HG02623 (cell line): Measurements from ENCODE around the gene SDC4.

ENCODE experiments used
- ATAC-seq: cut with Tn5 transposase; IDR thresholded peaks from one replicate; pipeline ENCODE4 v1.9.1; 2021; ENCODE audit warnings: moderate library complexity; ENCODE audit not compliant: unreplicated experiment

Gene SDC4

DNA sequence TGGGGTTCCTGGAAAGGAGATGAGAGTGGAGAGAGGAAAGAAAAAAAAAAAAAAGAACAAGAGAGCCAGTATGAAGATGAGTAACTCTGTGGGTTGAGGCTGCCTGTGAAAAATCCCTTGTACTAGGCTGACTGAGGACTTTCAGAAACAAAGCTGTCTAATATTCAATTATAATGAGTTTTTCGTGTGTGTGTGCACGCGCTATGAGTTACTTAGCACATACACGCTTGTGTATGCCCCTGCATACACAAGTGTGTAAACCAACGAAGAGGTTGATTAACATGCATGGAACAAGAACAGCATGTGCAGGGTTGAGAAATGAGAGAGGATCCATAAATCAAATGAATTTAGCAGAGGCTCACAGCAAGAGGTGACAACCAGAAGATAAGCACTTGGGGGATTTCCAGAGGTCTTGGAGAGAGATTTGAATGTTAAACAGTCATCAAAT is 46.4 kb downstream of the SDC4 start:
- no peak for ATAC-seq

DNA sequence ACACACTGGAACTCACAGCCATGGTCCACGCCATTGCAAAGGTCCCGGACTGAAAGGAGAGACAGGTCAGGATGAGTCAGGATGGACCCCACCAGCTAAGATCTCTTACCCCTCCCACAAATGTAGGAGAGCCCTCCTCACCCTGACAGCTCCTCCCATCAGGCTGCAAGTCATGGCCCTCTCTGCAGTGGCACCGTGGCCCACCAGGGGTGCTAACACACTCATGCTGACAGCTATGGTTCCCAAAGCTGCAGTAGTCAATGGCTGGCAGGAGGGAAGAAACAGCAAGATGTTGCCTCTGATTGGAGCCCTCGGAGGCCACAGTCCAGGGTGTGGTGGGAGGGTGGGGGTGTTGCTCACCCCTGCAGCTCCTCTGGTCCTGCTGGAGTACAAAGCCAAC is 47.3 kb downstream of the SDC4 start:
- ATAC-seq, result no peak

DNA sequence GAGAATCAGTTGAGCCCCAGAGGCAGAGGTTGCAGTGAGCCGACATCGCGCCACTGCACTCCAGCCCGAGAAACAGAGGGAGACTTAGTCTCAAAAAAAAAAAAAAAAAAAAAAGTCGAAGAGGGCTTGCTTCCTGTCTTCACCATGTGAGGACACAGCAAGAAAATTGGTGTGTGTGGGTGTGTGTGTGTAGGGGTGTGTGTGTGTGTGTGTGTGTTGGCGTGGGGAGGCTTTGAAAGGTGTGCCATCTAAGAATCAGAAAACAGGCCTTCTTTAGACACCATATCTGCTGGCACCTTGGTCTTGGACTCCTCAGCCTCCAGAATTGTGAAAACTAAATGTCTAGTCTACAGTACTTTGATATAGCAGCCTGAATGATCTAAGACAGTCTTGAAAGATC is 48.4 kb downstream of the SDC4 start:
- ATAC-seq, result no peak

DNA sequence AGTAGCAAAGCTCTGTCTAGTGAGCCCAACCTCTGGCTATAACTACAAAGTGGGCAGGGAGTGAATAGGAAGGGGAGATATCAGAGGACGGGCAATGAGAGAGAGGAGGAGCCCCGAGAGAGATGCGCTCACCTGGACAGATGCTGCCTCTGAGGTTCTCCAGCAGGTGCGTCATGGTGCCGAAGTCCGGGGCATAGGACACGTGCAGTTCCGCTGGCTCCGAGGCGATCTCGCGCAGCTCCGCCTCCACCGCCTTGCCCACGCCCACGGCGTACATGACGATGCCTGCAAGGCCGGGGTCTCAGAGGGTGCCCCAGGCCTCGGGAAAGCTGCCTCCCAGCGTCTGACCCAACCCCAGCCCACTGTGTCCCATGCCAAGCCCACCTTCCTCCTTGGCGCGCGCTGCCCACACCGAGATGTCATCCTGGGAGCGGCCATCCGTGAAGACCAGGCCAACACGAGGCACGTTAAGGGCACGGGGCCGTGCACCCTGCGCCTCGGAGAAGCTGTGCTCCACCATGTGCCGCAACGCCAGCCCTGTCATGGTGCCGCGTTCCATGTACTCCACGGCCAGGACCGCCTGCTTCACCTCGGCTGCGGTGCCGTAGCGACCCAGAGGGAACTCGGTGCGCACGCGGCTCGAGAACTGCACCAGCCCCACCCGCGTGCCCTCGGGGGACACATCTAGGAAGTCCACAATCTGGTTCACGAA is 50.3 kb downstream of the SDC4 start:
- no peak for ATAC-seq

- ATAC-seq, result no peak
Measured at GRCh38 chr20:45294659-45295058, 53.6 kb downstream of the SDC4 start.

- ATAC-seq, result no peak
Measured at GRCh38 chr20:45294003-45294368, 54.2 kb downstream of the SDC4 start.

GRCh38 chr20:45293041-45294002 is 54.9 kb downstream of the SDC4 start:
- no peak for ATAC-seq

- no peak for ATAC-seq
Measured at GRCh38 chr20:45292343-45292742, 55.9 kb downstream of the SDC4 start.

DNA sequence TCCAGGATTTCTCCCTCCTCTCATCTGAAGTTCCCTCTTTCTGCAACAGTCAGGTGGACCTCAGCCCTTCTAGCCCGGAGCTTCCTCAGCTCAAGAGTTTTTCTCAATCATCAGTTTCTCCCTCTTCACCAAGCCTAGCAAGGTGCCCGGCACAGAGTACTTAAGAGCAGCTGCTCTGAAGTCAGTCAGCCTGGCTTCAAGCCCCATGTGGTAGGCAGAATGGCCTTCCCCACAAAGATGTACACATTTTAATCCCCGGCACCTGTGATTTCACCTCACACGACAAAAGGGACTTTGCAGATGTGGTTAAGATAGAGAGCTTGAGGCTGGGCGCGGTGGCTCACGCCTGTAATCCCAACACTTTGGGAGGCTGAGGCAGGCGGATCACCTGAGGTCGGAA is 56.7 kb downstream of the SDC4 start:
- no peak for ATAC-seq

DNA sequence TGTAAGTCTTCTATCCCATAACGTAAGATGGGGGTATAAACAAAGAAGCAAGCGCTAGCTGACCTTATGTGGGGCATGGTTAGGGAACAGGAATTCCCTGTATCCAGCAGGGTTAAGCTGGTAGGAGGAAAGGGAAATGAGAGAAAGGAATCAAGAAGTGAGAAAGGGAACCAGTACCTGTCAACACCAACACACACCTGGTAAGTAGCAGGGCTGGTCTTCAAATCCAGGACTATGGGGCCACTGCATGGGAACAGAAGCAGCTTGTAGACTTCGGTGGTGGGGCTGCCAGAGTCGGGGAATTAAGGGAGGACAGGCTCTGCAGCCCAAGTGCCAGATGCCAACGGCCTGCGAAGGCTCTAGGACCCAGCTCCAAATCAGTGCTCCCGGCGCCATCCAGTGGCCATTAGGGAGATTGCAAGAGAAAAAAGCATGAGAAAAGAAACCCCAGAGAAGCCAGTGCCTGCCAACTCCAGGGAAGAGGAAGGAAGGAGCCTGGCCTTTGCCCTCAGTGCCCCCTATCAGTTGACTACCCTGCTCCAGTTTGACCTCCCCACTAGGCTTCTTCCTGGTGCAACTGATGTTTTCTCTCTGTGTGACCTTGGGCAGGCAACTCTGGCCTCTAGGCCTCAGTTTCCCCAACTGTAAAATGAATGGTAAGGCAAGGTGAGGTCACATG is 57.4 kb downstream of the SDC4 start:
- ATAC-seq, result no peak

GRCh38 chr20:45289942-45290676 is 58.1 kb downstream of the SDC4 start:
- ATAC-seq, result no peak

- ATAC-seq, result no peak
Measured at GRCh38 chr20:45288860-45289259, 59.4 kb downstream of the SDC4 start.

DNA sequence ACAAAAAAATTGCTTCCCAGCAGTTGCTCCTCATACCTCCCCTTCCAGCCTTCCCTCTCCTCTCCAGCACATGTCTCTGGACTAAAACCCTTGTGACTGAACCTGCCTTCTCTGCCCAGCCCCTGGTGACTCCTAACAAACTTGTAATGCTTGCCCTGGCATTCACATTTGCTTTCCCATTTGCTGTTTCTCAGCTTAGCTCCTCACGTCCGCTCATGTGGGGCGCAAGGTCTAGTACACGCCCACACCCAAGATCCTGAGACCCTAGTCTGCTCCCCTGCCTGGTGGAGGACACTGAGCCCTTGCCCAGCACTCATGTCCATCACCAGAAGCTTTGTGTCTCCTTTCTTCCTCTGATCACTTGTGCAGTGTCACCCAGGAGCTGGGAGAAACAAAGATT is 59.8 kb downstream of the SDC4 start:
- ATAC-seq, result no peak

- no peak for ATAC-seq
Measured at GRCh38 chr20:45283551-45284057, 64.6 kb downstream of the SDC4 start.

DNA sequence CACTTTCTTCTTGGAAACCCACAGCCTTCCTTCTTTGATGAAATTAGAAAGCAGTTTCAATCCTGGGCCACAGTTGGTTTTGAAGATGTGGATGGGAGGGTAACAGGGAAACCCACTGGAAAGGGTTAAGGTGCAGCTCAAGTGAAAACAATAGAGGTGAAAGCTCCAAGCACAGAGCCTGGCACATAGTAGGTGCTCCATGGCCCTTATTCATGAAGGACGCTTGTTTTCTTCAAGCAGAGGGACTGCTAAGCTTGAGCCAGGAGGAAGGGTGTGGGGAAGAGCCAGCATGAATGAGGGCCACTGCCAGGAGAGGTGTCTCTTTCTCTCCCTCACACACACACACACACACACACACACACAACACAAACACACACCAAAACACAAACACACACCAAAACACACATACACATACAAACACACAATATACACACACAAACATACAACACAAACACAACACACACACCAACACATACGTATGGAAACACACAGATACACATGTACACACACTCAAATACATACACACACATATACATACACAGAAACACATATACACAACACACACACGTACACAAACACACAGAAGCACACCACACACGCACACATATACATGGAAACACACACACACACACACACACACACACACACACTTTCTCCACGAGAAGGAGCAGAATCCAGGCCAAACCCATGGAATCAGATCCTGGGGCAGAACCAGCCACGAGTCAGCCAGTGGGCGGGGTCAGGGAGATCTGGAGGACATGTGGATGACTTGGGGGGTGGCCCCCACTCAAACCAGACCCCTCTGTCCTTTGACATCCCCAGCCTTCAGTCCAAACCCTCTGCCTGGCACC is 65.3 kb downstream of the SDC4 start:
- no peak for ATAC-seq

- ATAC-seq, result no peak
Measured at GRCh38 chr20:45279992-45280391, 68.2 kb downstream of the SDC4 start.

- ATAC-seq, result no peak
Measured at GRCh38 chr20:45275338-45275737, 72.9 kb downstream of the SDC4 start.
